HG03095 (cell line): ENCODE measurements around the gene RAPGEF5.

ENCODE experiments used
- ATAC-seq: cut with Tn5 transposase; IDR thresholded peaks from one replicate; pipeline ENCODE4 v1.9.1; 2021; ENCODE audit warnings: moderate library complexity; ENCODE audit not compliant: unreplicated experiment

The RAPGEF5 gene

DNA sequence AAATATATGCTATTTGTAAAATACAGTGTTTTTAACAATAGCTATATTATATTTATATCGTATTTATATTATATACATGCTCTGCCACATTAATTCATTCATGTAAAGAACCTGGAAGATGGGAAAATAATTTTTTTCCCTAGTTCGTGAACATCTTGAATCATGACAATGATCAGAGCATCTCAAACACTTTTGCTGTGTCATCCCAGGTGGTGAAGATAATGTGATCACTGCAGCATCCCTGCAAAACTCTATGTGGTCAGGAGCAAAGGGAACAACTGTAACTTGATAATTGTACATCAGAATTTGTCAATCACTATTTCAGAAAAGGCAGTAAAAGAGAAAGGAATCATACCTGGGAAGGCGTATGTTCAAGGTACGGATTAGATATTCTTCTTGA is 39.3 kb downstream of the RAPGEF5 start:
- ATAC-seq, result no peak

DNA sequence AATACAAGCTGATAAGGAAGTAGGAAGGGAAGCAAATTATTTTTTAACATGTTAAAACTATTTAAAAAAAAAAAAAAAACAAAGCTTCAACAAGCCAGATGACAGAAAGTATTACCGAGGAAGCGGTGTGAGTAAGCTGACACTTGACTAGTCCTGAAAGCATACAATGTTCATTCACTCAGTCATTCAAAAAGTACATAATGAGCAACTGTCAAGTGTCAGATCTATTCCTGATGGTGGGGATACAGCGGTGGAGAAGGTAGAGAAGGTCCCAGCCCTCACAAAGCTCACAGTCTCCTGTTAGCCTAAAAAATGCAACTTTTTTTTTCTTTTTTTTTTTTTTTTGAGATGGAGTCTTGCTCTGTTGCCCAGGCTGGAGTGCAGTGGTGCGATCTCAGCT is 40.0 kb downstream of the RAPGEF5 start:
- ATAC-seq, result no peak

- no peak for ATAC-seq
These were observed 49.1 kb downstream of the RAPGEF5 start for GRCh38 chr7:22307816-22308215.

DNA sequence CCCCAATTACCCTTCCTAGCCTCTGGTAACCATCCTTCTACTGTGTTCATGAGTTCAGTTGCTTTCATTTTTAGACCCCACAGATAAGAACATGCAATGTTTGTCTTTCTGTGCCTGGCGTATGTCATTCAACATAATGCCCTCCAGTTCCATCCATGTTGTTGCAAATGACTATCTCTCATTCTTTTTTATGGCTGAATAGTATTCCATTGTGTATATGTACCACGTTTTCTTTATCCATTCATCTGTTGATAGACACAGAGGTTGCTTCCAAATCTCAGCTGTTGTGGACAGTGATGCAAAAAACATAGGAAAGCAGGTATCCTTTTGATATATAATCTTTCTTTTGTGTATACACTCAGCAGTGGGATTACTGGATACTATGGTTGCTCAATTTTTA is 51.2 kb downstream of the RAPGEF5 start:
- ATAC-seq, result no peak

GRCh38 chr7:22302951-22303423 is 54.0 kb downstream of the RAPGEF5 start:
- no peak for ATAC-seq

GRCh38 chr7:22302193-22302592 is 54.8 kb downstream of the RAPGEF5 start:
- ATAC-seq, result no peak

- ATAC-seq, result no peak
These were observed 55.2 kb downstream of the RAPGEF5 start for GRCh38 chr7:22301790-22302189.

DNA sequence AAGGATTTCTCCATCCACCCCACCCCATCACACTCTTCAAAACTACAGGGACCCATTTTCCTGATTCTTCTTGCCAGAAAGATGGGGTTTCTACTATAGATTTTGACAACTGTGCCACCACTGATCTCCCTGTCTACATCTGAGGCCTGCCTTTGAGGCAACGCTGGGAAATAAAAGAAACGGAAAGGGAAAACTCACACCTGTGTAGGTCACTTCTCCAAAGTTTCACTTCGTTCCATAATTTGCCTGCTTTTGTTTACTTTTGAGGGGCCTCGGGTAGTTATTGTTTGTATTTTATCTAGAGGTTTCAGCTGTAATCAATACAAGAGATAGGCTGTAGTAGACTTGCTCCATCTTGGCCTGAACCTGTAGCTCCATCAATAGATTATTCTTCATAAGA is 56.1 kb downstream of the RAPGEF5 start:
- ATAC-seq, result no peak

- ATAC-seq, result no peak
These were observed 60.0 kb downstream of the RAPGEF5 start for GRCh38 chr7:22296916-22297315.

GRCh38 chr7:22296265-22296566 is 60.7 kb downstream of the RAPGEF5 start:
- ATAC-seq, result no peak

GRCh38 chr7:22295402-22296264 is 61.3 kb downstream of the RAPGEF5 start:
- no peak for ATAC-seq

- no peak for ATAC-seq
These were observed 64.4 kb downstream of the RAPGEF5 start for GRCh38 chr7:22292531-22292930.

GRCh38 chr7:22291977-22292376 is 65.0 kb downstream of the RAPGEF5 start:
- no peak for ATAC-seq

DNA sequence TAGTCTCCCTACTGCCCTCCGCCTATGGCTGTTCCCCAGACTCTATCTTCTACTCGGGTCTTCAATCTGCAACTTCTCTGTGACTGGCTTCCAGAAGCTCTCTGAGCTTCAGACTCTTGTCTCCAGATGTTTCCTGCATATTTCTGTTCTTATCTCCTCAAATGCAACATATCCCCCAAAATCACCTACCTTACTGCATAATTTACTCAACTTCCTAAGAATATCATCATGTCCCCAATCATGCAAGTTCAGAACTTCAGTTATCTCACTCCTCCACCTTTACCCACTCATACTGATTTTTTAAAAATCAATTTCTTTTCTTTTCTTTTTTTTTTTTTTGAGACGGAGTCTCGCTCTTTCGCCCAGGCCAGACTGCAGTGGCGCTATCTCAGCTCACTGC is 68.8 kb downstream of the RAPGEF5 start:
- no peak for ATAC-seq

GRCh38 chr7:22287412-22287811 is 69.5 kb downstream of the RAPGEF5 start:
- no peak for ATAC-seq

DNA sequence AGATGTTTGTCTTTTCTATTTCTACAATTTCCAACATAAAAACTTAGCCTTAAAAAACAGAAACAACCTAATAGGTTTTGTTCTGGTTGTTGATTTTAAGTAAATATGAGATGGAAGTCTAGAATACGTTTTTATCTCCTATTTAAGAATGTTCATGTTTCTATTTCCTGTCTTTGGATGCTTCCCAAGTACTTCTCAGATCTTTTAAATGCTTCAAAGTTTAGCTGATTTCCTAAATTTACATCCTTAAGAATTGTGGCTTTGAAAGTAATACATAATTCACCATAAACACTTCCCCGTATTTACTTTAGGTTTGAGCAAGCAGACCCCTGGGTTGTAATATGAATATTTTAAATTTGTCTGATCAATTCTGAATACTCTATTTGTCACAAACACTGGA is 70.5 kb downstream of the RAPGEF5 start:
- ATAC-seq, result no peak

DNA sequence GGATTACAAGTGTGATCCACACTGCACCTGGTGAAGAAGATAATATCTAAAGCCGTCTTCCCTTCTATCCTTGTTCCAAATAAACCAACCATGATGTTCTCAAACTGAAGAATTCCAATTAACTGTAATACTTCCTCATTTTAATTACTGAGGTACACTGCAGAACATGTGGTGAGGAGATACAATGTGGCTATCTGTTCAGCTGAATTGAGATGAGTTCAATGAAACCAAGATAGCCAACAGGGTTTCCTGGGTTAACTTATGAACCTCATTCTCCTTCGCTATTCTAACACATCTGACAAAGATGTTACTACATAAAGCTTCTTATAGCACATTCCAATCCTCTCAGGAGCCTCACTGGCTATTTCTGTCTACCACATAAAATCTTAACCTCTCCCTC is 75.5 kb downstream of the RAPGEF5 start:
- no peak for ATAC-seq

DNA sequence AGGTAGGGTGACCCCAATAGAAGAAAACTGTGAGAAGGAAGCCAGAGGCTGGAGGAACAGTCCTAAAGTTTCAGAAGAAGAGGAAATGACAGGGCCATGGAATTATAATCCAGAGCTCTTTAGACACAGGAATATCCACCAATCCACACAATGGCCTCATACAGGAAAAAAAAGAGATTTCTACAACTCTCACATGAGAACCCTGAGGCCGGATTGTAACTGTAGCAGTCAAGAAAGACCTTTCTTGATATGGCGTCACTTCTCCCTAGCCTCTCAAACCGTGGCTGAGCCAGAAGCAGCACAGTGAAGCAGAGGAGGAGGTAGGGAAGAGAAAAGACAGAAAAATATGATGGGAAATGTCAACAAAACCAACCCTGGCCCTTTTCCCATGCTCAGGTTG is 76.9 kb downstream of the RAPGEF5 start:
- ATAC-seq, result no peak

- ATAC-seq, result no peak
These were observed 78.3 kb downstream of the RAPGEF5 start for GRCh38 chr7:22278660-22279059.

DNA sequence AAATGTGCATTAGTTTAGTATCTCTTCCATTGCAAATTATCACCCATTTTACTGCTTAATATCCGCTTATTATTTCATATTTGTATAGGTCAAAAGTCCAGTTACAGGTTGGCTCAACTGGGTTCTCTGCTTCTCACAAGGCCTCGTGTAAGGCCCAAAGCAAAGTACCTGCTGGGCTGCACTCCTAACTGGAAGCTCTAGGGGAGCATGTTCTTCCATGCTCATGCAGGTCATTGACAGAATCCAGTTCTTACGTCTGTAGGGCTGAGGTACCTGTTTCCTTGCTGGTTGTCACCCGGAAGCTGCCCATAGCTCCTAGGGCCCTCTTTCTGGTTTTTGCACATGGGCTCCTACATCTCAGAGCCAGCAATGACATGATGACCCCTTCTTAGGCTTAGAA is 79.6 kb downstream of the RAPGEF5 start:
- no peak for ATAC-seq

GRCh38 chr7:22275661-22276060 is 81.3 kb downstream of the RAPGEF5 start:
- ATAC-seq, result no peak

DNA sequence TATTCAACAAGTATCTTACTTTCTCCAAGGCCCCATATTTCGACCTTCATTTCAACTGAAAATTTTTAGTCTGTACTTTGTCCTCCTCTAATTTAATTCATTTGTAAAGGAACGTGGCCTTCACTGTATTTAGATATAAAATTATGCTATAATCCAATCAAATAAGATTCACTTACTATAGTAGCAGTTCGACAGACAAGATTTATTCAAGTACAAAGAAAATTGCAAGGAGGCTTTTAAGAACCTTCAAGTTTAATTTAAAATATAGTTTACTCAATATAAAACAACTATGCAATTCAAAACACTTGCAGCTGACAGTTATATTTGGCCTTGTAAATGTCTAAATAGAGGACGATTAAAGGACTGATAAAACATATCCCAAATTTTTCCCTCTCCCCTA is 85.6 kb downstream of the RAPGEF5 start:
- no peak for ATAC-seq

GRCh38 chr7:22270371-22270770 is 86.6 kb downstream of the RAPGEF5 start:
- no peak for ATAC-seq
